Lower lobe of right lung (tissue), 2 donors: ENCODE results near the gene DHTKD1. TPM values are rescaled to one million over a fixed set of nuclear protein-coding genes. Genes with fewer than 3 reads are reported as not detected.

Experiments
- ATAC-seq, 2 donors: fragments of 200-7000 bp; cut with Tn5 transposase; one replicate each; pipeline ENCODE4 v1.9.1; 2020 to 2022; ENCODE audit warnings: mild to moderate bottlenecking in 2 of 2, moderate library complexity in 2 of 2
- DNase-seq: peaks from one replicate; pipeline ENCODE4 v3.0.0-alpha.2; 2020
- H3K27ac ChIP-seq: fragments of 200-600 bp; one replicate; pipeline ENCODE4 v1.8.0; 2022
- H3K27me3 ChIP-seq: fragments of 200-600 bp; one replicate; pipeline ENCODE4 v1.8.0; 2022; ENCODE audit warnings: low read depth
- H3K36me3 ChIP-seq: fragments of 200-600 bp; one replicate; pipeline ENCODE4 v1.8.0; 2022; ENCODE audit warnings: mild to moderate bottlenecking
- H3K4me1 ChIP-seq: fragments of 200-600 bp; one replicate; pipeline ENCODE4 v1.8.0; 2022
- H3K4me3 ChIP-seq: fragments of 200-600 bp; one replicate; pipeline ENCODE4 v1.8.0; 2022; ENCODE audit warnings: mild to moderate bottlenecking
- H3K9me3 ChIP-seq: fragments of 200-600 bp; one replicate; pipeline ENCODE4 v1.8.0; 2022
- intact Hi-C: fragments of 100-400 bp; cut with DNase I; formaldehyde crosslinking; loops from one replicate; pipeline ENCODE4 v1.11.0; 2022
- long read RNA-seq: library from polyadenylated mRNA; unstranded; transcript quantifications from one replicate; pipeline ENCODE4 v2.0.0, GENCODE V29; 2021
- total RNA-seq: library from RNA; stranded (reverse); fragmentation: NEBNext Ultra II Directional; extraction: Animal tissue kit (Norgen Biotek cat#: 25700); gene quantifications from one replicate; pipeline ENCODE4 v1.2.1, GENCODE V29; 2021
- TF ChIP-seq, protein P1 (sequence below): fragments of 200-600 bp; IDR thresholded peaks from one replicate; pipeline ENCODE4 v1.8.0; 2022; ENCODE audit warnings: antibody characterized with exemption, mild to moderate bottlenecking
- donor health status: DM: no; HTN: yes; CAD: no; lungs with severe emphysema.

DHTKD1 gene, protein sequence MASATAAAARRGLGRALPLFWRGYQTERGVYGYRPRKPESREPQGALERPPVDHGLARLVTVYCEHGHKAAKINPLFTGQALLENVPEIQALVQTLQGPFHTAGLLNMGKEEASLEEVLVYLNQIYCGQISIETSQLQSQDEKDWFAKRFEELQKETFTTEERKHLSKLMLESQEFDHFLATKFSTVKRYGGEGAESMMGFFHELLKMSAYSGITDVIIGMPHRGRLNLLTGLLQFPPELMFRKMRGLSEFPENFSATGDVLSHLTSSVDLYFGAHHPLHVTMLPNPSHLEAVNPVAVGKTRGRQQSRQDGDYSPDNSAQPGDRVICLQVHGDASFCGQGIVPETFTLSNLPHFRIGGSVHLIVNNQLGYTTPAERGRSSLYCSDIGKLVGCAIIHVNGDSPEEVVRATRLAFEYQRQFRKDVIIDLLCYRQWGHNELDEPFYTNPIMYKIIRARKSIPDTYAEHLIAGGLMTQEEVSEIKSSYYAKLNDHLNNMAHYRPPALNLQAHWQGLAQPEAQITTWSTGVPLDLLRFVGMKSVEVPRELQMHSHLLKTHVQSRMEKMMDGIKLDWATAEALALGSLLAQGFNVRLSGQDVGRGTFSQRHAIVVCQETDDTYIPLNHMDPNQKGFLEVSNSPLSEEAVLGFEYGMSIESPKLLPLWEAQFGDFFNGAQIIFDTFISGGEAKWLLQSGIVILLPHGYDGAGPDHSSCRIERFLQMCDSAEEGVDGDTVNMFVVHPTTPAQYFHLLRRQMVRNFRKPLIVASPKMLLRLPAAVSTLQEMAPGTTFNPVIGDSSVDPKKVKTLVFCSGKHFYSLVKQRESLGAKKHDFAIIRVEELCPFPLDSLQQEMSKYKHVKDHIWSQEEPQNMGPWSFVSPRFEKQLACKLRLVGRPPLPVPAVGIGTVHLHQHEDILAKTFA
- total RNA-seq = 21.7 TPM
- long read RNA-seq, full-length matches to known transcripts = 15 of 36 reads
- long read RNA-seq, partial matches to known transcripts = 11 of 36 reads
- long read RNA-seq, other reads (novel, unspliced or antisense) = 10 of 36 reads

DNA sequence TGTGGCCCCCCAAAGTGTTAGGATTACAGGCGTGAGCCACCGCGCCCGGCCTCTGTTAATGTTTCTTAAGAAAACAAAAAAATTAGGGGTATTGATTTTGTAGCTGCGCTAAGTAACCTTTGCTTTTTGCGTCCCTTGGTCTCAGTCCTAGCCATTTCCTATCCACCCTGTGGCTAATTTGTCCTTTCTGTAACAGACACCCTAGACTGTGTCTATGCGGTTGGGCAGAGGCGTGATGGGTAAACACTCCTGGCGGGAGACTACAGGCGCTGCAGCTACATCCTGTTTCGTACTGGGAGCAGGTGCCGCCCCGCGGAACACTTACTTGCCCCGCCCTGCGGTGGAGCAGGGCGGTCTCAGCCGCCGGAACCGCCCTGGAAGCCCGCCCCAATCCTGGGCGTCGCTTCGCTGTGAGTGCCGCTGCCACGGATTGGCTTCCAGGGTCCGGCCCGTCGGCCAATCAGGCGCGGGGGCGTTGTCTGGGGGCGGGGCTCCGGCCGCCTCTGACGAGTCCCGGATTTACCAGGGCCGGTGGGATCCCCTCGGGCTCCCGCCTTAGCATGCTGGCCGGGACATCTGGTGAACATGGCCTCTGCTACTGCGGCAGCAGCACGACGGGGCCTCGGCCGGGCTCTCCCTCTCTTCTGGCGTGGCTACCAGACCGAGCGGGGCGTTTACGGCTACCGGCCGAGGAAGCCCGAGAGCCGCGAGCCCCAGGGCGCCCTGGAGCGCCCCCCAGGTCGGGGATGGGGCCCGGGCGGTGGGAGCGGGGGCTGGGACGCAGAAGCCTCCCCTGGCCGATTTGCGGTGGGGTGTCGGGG is at the start of gene DHTKD1:
TSS of gene DHTKD1 (plus strand) at position 506 of the 821 bp plus-strand sequence. CDS start at position 586, 80 bp downstream.
- H3K4me1 ChIP-seq = peaks cover 11% of the 10 kb centered on the region
- TF ChIP-seq, protein P1, sequence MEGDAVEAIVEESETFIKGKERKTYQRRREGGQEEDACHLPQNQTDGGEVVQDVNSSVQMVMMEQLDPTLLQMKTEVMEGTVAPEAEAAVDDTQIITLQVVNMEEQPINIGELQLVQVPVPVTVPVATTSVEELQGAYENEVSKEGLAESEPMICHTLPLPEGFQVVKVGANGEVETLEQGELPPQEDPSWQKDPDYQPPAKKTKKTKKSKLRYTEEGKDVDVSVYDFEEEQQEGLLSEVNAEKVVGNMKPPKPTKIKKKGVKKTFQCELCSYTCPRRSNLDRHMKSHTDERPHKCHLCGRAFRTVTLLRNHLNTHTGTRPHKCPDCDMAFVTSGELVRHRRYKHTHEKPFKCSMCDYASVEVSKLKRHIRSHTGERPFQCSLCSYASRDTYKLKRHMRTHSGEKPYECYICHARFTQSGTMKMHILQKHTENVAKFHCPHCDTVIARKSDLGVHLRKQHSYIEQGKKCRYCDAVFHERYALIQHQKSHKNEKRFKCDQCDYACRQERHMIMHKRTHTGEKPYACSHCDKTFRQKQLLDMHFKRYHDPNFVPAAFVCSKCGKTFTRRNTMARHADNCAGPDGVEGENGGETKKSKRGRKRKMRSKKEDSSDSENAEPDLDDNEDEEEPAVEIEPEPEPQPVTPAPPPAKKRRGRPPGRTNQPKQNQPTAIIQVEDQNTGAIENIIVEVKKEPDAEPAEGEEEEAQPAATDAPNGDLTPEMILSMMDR = peak; percentile 53
- peak within 1 kb of the TSS; percentile 96 for H3K4me3 ChIP-seq
- DNase-seq (peak; percentile 99), ATAC-seq (peak; percentile 100)
- peak within 1 kb of the TSS; percentile 90 for H3K27ac ChIP-seq
- intact Hi-C loops = no loop called here
- no peaks in the 10 kb centered on the region for H3K27me3 ChIP-seq
- no peaks in the 10 kb centered on the region for H3K36me3 ChIP-seq
- H3K9me3 ChIP-seq = no peaks in the 10 kb centered on the region

DNA sequence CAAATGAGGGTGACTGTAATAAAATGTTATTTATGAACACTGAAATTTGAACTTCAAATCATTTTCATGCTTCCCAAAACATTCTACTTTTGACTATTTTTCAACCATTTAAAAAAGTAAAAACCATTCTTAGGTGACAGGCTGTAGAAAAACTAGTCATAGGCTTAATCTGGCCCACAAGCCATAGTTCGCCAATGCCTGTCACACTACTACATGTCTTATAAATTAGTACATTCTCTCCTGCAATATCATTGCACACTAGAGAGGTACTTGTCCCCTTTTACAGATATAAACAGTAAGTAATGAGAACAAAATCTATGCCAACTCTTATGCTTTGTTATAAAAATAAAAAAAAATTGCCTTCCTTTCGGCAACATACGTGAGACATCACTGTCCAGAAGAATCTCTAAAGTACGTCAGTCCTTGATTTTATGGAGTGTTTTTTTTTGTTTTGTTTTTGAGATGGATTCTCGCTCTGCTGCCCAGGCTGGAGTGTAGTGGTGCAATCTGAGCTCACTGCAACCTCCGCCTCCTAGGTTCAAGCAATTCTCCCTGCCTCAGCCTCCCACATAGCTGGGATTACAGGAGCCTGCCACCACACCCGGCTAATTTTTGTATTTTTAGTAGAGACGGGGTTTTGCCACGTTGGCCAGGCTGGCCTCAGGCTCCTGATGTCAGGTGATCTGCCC is 49.3 kb upstream of the DHTKD1 start:
- Histone ChIP-seq H3K27ac (no peak overlapping the region), H3K4me1 (peaks cover 8% of the 10 kb centered on the region), H3K4me3 (no peak overlapping the region), H3K36me3 (no peaks in the 10 kb centered on the region), H3K27me3 (no peaks in the 10 kb centered on the region), H3K9me3 (no peaks in the 10 kb centered on the region)
- DNase-seq (no peak), ATAC-seq (no peak)
- intact Hi-C loops = no loop called here
- TF ChIP-seq, protein P1 = no peak

DNA sequence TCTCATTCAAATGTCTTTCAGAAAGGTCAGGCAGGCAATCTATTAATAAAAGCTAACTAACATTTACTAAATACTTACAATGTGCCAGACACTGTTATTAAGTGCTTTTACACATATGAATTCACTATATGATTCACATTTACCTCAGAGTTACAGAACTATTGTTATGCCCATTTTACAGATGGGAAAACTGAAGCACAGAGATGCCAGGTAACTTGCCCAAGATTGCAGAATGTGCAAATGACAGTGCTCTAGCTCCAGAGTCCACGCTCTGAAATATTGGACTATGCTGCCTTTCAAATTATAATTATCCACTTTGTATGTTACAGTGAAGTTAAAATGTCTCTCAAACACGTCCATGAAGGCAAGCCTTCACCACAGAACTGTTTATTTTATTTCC is 48.2 kb upstream of the DHTKD1 start:
- intact Hi-C loops = no loop called here
- no peak overlapping the region for H3K27ac ChIP-seq
- no peaks in the 10 kb centered on the region for H3K36me3 ChIP-seq
- H3K4me1 ChIP-seq = peaks cover 8% of the 10 kb centered on the region
- no peak overlapping the region for H3K4me3 ChIP-seq
- ATAC-seq (no peak), DNase-seq (no peak)
- TF ChIP-seq, protein P1 = no peak
- no peaks in the 10 kb centered on the region for H3K9me3 ChIP-seq
- no peaks in the 10 kb centered on the region for H3K27me3 ChIP-seq

DNA sequence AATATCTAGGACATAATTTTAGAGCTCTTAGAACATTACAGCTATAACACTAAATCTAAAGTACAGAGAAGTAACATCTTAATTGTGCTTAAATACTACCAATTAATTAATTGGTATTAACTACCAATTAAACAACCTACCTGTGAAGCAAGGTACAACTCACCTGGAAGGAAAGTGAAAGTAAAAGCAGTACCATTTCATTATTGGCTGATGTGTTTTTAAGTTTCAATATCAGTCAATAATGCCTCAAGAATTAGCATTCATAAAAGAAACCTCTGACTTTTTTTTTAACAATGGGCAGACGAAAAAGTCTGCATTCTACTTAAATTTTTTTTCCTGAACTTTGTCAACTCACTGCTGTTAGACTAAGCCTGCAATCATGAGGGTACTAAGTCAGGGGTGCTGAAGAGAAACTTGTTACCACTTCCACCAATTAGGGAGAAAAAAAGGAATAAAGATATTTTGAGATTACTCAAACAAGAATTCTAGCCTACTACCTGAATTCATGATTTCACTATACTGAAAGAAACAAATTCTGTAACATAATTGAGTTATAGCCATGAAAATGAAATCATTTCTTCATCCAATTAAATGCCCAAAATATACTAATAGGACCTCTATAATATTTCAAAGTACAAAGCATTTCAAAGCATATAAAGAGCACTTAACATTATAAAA is 46.0 kb upstream of the DHTKD1 start:
- TF ChIP-seq, protein P1 = no peak
- peaks cover 13% of the 10 kb centered on the region for H3K36me3 ChIP-seq
- peaks cover 8% of the 10 kb centered on the region for H3K4me1 ChIP-seq
- ATAC-seq (no peak), DNase-seq (no peak)
- intact Hi-C loops = no loop called here
- no peaks in the 10 kb centered on the region for H3K27me3 ChIP-seq
- no peak overlapping the region for H3K4me3 ChIP-seq
- no peak overlapping the region for H3K27ac ChIP-seq
- H3K9me3 ChIP-seq = no peaks in the 10 kb centered on the region
